HepG2 (cell line): Measurements from ENCODE around the gene FMNL1. TPM values are rescaled to one million over a fixed set of nuclear protein-coding genes. Genes with fewer than 3 reads are reported as not detected.

Source experiments
- BHLHE40 ChIP-seq: IDR thresholded peaks from 2 replicates; pipeline ENCODE4 v1.6.1; 2011; ENCODE audit warnings: low read length, improper control_type of control experiment
- ELF1 ChIP-seq: sonication (generic); formaldehyde crosslinking; IDR thresholded peaks from 2 replicates; pipeline ENCODE4 v1.4.0; 2020; ENCODE audit warnings: missing genetic modification reagents
- GFI1 ChIP-seq: sonication (generic); formaldehyde crosslinking; IDR thresholded peaks from 2 replicates; pipeline ENCODE4 v1.5.0; 2020; ENCODE audit warnings: missing genetic modification reagents, mild to moderate bottlenecking, borderline replicate concordance
- HOXA3 ChIP-seq: sonication (generic); formaldehyde crosslinking; IDR thresholded peaks from 2 replicates; pipeline ENCODE4 v1.5.0; 2020; ENCODE audit warnings: missing genetic modification reagents
- ISL2 ChIP-seq: sonication (generic); formaldehyde crosslinking; IDR thresholded peaks from 2 replicates; pipeline ENCODE4 v1.5.0; 2020; ENCODE audit warnings: missing genetic modification reagents
- KLF16 ChIP-seq, 2 experiments: sonication (generic) in 1 of 2; formaldehyde crosslinking in 1 of 2; IDR thresholded peaks; 2 replicates each; pipeline versions ENCODE4 v1.6.1 to v1.8.0; 2016 to 2023; ENCODE audit warnings: missing genetic modification reagents in 2 of 2, missing compliant biosample characterization in 1 of 2
- MAX ChIP-seq: IDR thresholded peaks from 2 replicates; pipeline ENCODE4 v1.6.1; 2012; ENCODE audit warnings: inconsistent platforms
- MIER3 ChIP-seq: IDR thresholded peaks from 2 replicates; pipeline ENCODE4 v1.6.1; 2016; ENCODE audit warnings: missing compliant biosample characterization, borderline replicate concordance
- MXD3 ChIP-seq: IDR thresholded peaks from 2 replicates; pipeline ENCODE4 v1.6.1; 2016; ENCODE audit warnings: mild to moderate bottlenecking, missing biosample characterization, missing genetic modification reagents
- PPARG ChIP-seq: conservative IDR thresholded peaks from 2 replicates; pipeline ENCODE4 v1.6.1; 2016; ENCODE audit warnings: missing biosample characterization, missing genetic modification reagents
- REST ChIP-seq, 2 experiments: IDR thresholded peaks; 2 replicates each; pipeline ENCODE4 v1.6.1; 2011 to 2012; ENCODE audit warnings: low read length in 2 of 2, borderline replicate concordance in 1 of 2, low read depth in 1 of 2, mild to moderate bottlenecking in 1 of 2, moderate library complexity in 1 of 2
- TBX2 ChIP-seq: sonication (generic); formaldehyde crosslinking; IDR thresholded peaks from 2 replicates; pipeline ENCODE4 v1.5.0; 2020; ENCODE audit warnings: missing genetic modification reagents, mild to moderate bottlenecking, borderline replicate concordance
- TOPORS ChIP-seq: sonication (generic); formaldehyde crosslinking; IDR thresholded peaks from 2 replicates; pipeline ENCODE4 v1.8.0; 2023; ENCODE audit warnings: mild to moderate bottlenecking, missing genetic modification reagents
- YEATS4 ChIP-seq: sonication (generic); formaldehyde crosslinking; IDR thresholded peaks from 2 replicates; pipeline ENCODE4 v1.4.0; 2020; ENCODE audit warnings: missing genetic modification reagents, borderline replicate concordance
- ZBTB34 ChIP-seq: sonication (generic); formaldehyde crosslinking; IDR thresholded peaks from 2 replicates; pipeline ENCODE4 v1.8.0; 2022; ENCODE audit warnings: mild to moderate bottlenecking, missing genetic modification reagents
- ZNF281 ChIP-seq: sonication (generic); formaldehyde crosslinking; IDR thresholded peaks from 2 replicates; pipeline ENCODE4 v1.4.0; 2020; ENCODE audit warnings: missing genetic modification reagents, borderline replicate concordance
- ZNF335 ChIP-seq: sonication (generic); formaldehyde crosslinking; IDR thresholded peaks from 2 replicates; pipeline ENCODE4 v1.4.0; 2020; ENCODE audit warnings: missing genetic modification reagents
- ZNF547 ChIP-seq: sonication (generic); formaldehyde crosslinking; IDR thresholded peaks from 2 replicates; pipeline ENCODE4 v1.5.1; 2020; ENCODE audit warnings: mild to moderate bottlenecking, missing genetic modification reagents
- ZNF619 ChIP-seq: sonication (generic); formaldehyde crosslinking; IDR thresholded peaks from 2 replicates; pipeline ENCODE4 v1.4.0; 2020; ENCODE audit warnings: mild to moderate bottlenecking, missing genetic modification reagents
- ZNF644 ChIP-seq: IDR thresholded peaks from 2 replicates; pipeline ENCODE4 v1.6.1; 2016; ENCODE audit warnings: low read depth
- polyA plus RNA-seq, 8 experiments: library from polyadenylated mRNA; depleted of rRNA in 3 of 8; stranded (reverse) in 7 of 8; unstranded in 1 of 8; fragments of >200 nt; fragmentation: Illumina TruSeq in 4 of 8; extraction: Trizol in 4 of 8; gene quantifications; 2 replicates each; pipeline versions ENCODE4 v1.2.1 to v1.2.3, GENCODE V29; 2011 to 2016; ENCODE audit warnings: low read depth in 4 of 8, missing spikeins in 1 of 8, mixed read lengths in 1 of 8; ENCODE audit not compliant: insufficient read depth in 1 of 8
- total RNA-seq, 5 experiments: library from RNA; depleted of rRNA; stranded (reverse); fragments of >200 nt; fragmentation: Illumina TruSeq; extraction: Trizol; gene quantifications; 2 replicates each; pipeline ENCODE4 v1.2.3, GENCODE V29; 2016; ENCODE audit warnings: low read depth in 1 of 5

The FMNL1 gene
- total and polyA plus RNA-seq, 2 of the 13 experiments (the other 11 are each of a cell fraction or from before 2014, with no cell fraction given) = 0.53 to 0.70 TPM

- TF ChIP-seq PPARG (CRISPR knock-in tag) = peak; percentile 81
- peak; percentile 97 for TF ChIP-seq GFI1
- TF ChIP-seq YEATS4 (CRISPR knock-in tag) = 0 out of 2 replicates have a peak, but pooled peaks have one; percentile 45
- 0 out of 2 replicates have a peak, but pooled peaks have one; percentile 64 for TF ChIP-seq TOPORS (CRISPR knock-in tag)
- peak; percentile 87 for TF ChIP-seq HOXA3 (CRISPR knock-in tag)
- peak; percentile 94; the same call in 1 of the 2 replicates for TF ChIP-seq MIER3 (CRISPR knock-in tag)
- 0 out of 2 replicates have a peak, but pooled peaks have one; percentile 8 for TF ChIP-seq BHLHE40
- TF ChIP-seq ISL2 = peak; percentile 91
- peak in 1 of 2 experiments; percentile 92; a peak in 1 of 4 replicates for TF ChIP-seq KLF16 (CRISPR knock-in tag; IDR thresholded peaks at IDR 0.05)
- peak; percentile 42 for TF ChIP-seq ELF1 (CRISPR knock-in tag)
- peak; percentile 79 for TF ChIP-seq TBX2 (CRISPR knock-in tag)
- peak in 1 of 2 experiments; percentile 28; a peak in 1 of 4 replicates for TF ChIP-seq REST (IDR thresholded peaks at IDR 0.05; ENCODE audit: borderline replicate concordance in 1 of 2, low read depth in 1 of 2, low read length in 2 of 2)
- peak; percentile 60; the same call in 1 of the 2 replicates for TF ChIP-seq ZNF619 (CRISPR knock-in tag)
- TF ChIP-seq ZNF335 = peak; percentile 89
- TF ChIP-seq MAX = peak; percentile 57
- TF ChIP-seq ZNF547 (CRISPR knock-in tag) = peak; percentile 46; the same call in 1 of the 2 replicates
- 0 out of 2 replicates have a peak, but pooled peaks have one; percentile 66 for TF ChIP-seq MXD3 (CRISPR knock-in tag)
- peak; percentile 71; the same call in 1 of the 2 replicates for TF ChIP-seq ZNF281 (CRISPR knock-in tag)
- 0 out of 2 replicates have a peak, but pooled peaks have one; percentile 84 for TF ChIP-seq ZBTB34 (CRISPR knock-in tag)
- peak; percentile 100 for TF ChIP-seq ZNF644
These were observed 19.8 kb upstream of the FMNL1 start (continued) for GRCh38 chr17:45201880-45202279.
